ENCODE results near the gene IER5L. TPM values are rescaled to one million over a fixed set of nuclear protein-coding genes. Genes with fewer than 3 reads are reported as not detected.
A peak's percentile ranks its signal among the peaks of the same experiment; 100 is the strongest.

IER5L gene
- total and polyA plus RNA-seq, 9 of the 15 experiments (the other 6 are each of a cell fraction or from before 2014, with no cell fraction given) = 0.14 to 11.9 (median 0.52) TPM

DNA sequence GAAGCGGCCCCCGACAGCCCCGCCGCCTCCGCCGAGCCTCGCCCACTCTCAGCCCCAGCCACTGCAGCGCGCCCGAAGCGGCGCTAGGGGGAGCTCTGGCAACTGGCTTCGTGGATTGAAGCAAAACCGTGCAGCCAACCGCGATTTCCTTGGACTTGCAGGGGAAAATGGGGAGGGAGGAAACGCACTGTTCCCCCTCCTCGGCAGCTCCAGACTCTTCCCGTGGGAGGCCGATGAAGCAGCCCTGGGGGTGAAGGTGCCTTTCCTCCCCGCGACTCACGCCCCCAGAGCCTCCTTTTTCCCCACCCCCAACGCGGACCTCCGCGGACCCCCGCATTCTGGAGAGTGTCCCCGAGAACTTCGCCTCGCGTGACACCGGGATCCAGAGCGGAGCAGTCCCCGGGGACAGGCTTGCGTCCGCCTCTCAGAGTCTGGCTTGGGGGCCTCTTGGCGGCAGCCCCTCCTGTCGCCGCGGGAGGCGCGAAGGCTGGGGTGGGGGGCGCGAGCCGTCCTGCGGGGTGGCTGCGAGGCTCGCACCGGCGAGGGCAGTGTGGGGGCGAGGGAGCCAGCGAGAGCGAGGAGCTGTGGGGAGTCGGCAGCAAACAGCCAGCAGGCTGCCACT, 3.8 kb downstream of the IER5L start (continued):
- TF ChIP-seq, protein P1, sequence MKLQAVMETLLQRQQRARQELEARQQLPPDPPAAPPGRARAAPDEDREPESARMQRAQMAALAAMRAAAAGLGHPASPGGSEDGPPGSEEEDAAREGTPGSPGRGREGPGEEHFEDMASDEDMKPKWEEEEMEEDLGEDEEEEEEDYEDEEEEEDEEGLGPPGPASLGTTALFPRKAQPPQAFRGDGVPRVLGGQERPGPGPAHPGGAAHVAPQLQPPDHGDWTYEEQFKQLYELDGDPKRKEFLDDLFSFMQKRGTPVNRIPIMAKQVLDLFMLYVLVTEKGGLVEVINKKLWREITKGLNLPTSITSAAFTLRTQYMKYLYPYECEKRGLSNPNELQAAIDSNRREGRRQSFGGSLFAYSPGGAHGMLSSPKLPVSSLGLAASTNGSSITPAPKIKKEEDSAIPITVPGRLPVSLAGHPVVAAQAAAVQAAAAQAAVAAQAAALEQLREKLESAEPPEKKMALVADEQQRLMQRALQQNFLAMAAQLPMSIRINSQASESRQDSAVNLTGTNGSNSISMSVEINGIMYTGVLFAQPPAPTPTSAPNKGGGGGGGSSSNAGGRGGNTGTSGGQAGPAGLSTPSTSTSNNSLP (IDR thresholded peaks at IDR 0.05; ENCODE audit: borderline replicate concordance, low read depth, low read length) = no peak
- TF ChIP-seq TAF15 (IDR thresholded peaks at IDR 0.05; ENCODE audit: low read depth, low read length) = no peak
- TF ChIP-seq, protein P2, sequence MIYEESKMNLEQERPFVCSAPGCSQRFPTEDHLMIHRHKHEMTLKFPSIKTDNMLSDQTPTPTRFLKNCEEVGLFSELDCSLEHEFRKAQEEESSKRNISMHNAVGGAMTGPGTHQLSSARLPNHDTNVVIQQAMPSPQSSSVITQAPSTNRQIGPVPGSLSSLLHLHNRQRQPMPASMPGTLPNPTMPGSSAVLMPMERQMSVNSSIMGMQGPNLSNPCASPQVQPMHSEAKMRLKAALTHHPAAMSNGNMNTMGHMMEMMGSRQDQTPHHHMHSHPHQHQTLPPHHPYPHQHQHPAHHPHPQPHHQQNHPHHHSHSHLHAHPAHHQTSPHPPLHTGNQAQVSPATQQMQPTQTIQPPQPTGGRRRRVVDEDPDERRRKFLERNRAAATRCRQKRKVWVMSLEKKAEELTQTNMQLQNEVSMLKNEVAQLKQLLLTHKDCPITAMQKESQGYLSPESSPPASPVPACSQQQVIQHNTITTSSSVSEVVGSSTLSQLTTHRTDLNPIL (CRISPR knock-in tag; IDR thresholded peaks at IDR 0.05) = no peak
- peak in 1 of 2 experiments; percentile 62; a peak in 1 of 4 replicates for TF ChIP-seq HDAC1 (IDR thresholded peaks at IDR 0.05)
- no peak for TF ChIP-seq HNRNPUL1 (IDR thresholded peaks at IDR 0.05; ENCODE audit: low read length)
- TF ChIP-seq, protein P3, sequence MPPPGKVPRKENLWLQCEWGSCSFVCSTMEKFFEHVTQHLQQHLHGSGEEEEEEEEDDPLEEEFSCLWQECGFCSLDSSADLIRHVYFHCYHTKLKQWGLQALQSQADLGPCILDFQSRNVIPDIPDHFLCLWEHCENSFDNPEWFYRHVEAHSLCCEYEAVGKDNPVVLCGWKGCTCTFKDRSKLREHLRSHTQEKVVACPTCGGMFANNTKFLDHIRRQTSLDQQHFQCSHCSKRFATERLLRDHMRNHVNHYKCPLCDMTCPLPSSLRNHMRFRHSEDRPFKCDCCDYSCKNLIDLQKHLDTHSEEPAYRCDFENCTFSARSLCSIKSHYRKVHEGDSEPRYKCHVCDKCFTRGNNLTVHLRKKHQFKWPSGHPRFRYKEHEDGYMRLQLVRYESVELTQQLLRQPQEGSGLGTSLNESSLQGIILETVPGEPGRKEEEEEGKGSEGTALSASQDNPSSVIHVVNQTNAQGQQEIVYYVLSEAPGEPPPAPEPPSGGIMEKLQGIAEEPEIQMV (tag; conservative IDR thresholded peaks at IDR 0.05; ENCODE audit: low read depth) = no peak
- TF ChIP-seq ZNF354B (CRISPR knock-in tag; IDR thresholded peaks at IDR 0.05) = no peak
- TF ChIP-seq, protein P4, sequence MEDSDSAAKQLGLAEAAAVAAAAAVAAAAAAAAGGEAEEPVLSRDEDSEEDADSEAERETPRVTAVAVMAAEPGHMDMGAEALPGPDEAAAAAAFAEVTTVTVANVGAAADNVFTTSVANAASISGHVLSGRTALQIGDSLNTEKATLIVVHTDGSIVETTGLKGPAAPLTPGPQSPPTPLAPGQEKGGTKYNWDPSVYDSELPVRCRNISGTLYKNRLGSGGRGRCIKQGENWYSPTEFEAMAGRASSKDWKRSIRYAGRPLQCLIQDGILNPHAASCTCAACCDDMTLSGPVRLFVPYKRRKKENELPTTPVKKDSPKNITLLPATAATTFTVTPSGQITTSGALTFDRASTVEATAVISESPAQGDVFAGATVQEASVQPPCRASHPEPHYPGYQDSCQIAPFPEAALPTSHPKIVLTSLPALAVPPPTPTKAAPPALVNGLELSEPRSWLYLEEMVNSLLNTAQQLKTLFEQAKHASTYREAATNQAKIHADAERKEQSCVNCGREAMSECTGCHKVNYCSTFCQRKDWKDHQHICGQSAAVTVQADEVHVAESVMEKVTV (CRISPR knock-in tag; IDR thresholded peaks at IDR 0.05) = peak; percentile 76
- 0 out of 2 replicates have a peak, but pooled peaks have one; percentile 38 for TF ChIP-seq MYC (IDR thresholded peaks at IDR 0.05; ENCODE audit: low read depth, low read length)
- no peak for TF ChIP-seq MYC (CRISPR knock-in tag; IDR thresholded peaks at IDR 0.05; ENCODE audit: borderline replicate concordance, low read depth)
- TF ChIP-seq, protein P5, sequence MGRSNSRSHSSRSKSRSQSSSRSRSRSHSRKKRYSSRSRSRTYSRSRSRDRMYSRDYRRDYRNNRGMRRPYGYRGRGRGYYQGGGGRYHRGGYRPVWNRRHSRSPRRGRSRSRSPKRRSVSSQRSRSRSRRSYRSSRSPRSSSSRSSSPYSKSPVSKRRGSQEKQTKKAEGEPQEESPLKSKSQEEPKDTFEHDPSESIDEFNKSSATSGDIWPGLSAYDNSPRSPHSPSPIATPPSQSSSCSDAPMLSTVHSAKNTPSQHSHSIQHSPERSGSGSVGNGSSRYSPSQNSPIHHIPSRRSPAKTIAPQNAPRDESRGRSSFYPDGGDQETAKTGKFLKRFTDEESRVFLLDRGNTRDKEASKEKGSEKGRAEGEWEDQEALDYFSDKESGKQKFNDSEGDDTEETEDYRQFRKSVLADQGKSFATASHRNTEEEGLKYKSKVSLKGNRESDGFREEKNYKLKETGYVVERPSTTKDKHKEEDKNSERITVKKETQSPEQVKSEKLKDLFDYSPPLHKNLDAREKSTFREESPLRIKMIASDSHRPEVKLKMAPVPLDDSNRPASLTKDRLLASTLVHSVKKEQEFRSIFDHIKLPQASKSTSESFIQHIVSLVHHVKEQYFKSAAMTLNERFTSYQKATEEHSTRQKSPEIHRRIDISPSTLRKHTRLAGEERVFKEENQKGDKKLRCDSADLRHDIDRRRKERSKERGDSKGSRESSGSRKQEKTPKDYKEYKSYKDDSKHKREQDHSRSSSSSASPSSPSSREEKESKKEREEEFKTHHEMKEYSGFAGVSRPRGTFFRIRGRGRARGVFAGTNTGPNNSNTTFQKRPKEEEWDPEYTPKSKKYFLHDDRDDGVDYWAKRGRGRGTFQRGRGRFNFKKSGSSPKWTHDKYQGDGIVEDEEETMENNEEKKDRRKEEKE (IDR thresholded peaks at IDR 0.05; ENCODE audit: borderline replicate concordance in 1 of 2, control insufficient read depth in 1 of 2, low read depth in 2 of 2, low read length in 1 of 2) = no peak
- TF ChIP-seq, protein P6, sequence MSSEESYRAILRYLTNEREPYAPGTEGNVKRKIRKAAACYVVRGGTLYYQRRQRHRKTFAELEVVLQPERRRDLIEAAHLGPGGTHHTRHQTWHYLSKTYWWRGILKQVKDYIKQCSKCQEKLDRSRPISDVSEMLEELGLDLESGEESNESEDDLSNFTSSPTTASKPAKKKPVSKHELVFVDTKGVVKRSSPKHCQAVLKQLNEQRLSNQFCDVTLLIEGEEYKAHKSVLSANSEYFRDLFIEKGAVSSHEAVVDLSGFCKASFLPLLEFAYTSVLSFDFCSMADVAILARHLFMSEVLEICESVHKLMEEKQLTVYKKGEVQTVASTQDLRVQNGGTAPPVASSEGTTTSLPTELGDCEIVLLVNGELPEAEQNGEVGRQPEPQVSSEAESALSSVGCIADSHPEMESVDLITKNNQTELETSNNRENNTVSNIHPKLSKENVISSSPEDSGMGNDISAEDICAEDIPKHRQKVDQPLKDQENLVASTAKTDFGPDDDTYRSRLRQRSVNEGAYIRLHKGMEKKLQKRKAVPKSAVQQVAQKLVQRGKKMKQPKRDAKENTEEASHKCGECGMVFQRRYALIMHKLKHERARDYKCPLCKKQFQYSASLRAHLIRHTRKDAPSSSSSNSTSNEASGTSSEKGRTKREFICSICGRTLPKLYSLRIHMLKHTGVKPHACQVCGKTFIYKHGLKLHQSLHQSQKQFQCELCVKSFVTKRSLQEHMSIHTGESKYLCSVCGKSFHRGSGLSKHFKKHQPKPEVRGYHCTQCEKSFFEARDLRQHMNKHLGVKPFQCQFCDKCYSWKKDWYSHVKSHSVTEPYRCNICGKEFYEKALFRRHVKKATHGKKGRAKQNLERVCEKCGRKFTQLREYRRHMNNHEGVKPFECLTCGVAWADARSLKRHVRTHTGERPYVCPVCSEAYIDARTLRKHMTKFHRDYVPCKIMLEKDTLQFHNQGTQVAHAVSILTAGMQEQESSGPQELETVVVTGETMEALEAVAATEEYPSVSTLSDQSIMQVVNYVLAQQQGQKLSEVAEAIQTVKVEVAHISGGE (CRISPR knock-in tag; IDR thresholded peaks at IDR 0.05) = peak in 1 of 3 experiments; percentile 50; a peak in 2 of 6 replicates

Measured in K562 (cell line).